Thymus (tissue), 11 donors: ENCODE results near the gene HTR1B. TPM values are rescaled to one million over a fixed set of nuclear protein-coding genes. Genes with fewer than 3 reads are reported as not detected.

ENCODE experiments used
- DNase-seq, 9 donors: peaks; one replicate each; pipeline ENCODE4 v3.0.0-alpha.2; 2013; ENCODE audit warnings: low spot score in 9 of 9, low read depth in 6 of 9, missing footprints in 1 of 9
- H3K27ac ChIP-seq, 2 donors: one replicate each; pipeline ENCODE4 v1.5.1; 2013; ENCODE audit warnings: control low read depth in 1 of 2, low read depth in 1 of 2, low read length in 1 of 2, mild to moderate bottlenecking in 1 of 2, moderate library complexity in 1 of 2
- H3K27me3 ChIP-seq, 2 donors: one replicate each; pipeline ENCODE4 v1.5.1; 2013; ENCODE audit warnings: low read length in 1 of 2; ENCODE audit not compliant: control insufficient read depth in 2 of 2, insufficient read depth in 1 of 2
- H3K36me3 ChIP-seq, 2 donors: one replicate each; pipeline ENCODE4 v1.5.1; 2013; ENCODE audit warnings: low read length in 1 of 2, mild to moderate bottlenecking in 1 of 2, moderate library complexity in 1 of 2; ENCODE audit not compliant: control insufficient read depth in 2 of 2, insufficient read depth in 2 of 2
- H3K4me1 ChIP-seq, 2 donors: one replicate each; pipeline ENCODE4 v1.5.1; 2013; ENCODE audit warnings: low read length in 2 of 2; ENCODE audit not compliant: control insufficient read depth in 2 of 2, insufficient read depth in 2 of 2
- H3K4me3 ChIP-seq, 2 donors: one replicate each; pipeline ENCODE4 v1.5.1; 2013; ENCODE audit warnings: low read length in 2 of 2, control low read depth in 1 of 2, mild to moderate bottlenecking in 1 of 2
- H3K9me3 ChIP-seq, 2 donors: one replicate each; pipeline ENCODE4 v1.5.1; 2013; ENCODE audit warnings: low read length in 1 of 2, mild to moderate bottlenecking in 1 of 2; ENCODE audit not compliant: control insufficient read depth in 2 of 2, insufficient read depth in 1 of 2
- WGBS: extraction: QIAGEN DNeasy Blood & Tissue Kit; methylation state at CpG from one replicate; pipeline ENCODE4 v1.1.7; 2013; 5-methylcytosine and 5-hydroxymethylcytosine counted together
- polyA plus RNA-seq: library from polyadenylated mRNA; stranded (reverse); fragments of 200-250 nt; gene quantifications from one replicate; pipeline ENCODE4 v1.2.3, GENCODE V29; 2013
- total RNA-seq: library from RNA; stranded (reverse); fragments of 120-200 nt; gene quantifications from one replicate; pipeline ENCODE4 v1.2.4, GENCODE V29; 2013
- donor health status: healthy.

The HTR1B gene
- total and polyA plus RNA-seq, 2 donors = 0.09 TPM; not detected in 1

DNA sequence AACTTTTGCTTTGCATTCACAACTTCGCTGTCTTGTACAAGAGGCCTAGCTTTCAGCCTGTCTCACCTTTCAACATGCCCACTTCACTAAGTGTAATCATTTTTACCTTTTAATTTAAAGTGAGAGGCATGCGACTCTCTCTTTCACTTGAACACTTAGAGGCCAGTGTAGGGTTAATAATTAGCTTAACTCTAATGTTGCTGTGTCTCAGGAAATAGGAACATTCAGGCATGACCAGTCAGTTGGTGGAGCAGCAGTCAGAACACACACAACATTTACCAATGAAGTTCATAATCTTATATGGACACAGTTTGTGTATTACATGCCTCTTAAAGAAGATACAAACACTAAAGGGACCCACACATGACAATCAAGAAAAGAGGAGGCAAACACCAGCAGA lies 47.6 kb downstream of the HTR1B start:
- no peaks in the 10 kb centered on the region for H3K36me3 ChIP-seq
- 85% methylated on average over 2 of the region's 2 CpGs for WGBS
- H3K4me1 ChIP-seq = no peaks in the 10 kb centered on the region
- no peaks in the 10 kb centered on the region for H3K27me3 ChIP-seq
- H3K4me3 ChIP-seq = no peak overlapping the region
- no peak overlapping the region for H3K27ac ChIP-seq
- DNase-seq = no peak
- no peaks in the 10 kb centered on the region for H3K9me3 ChIP-seq

Other genes with a start within 250 kb of the HTR1B start
- gene MEI4, start 189.5 kb upstream of the HTR1B start, total RNA-seq = 0.05 TPM
- 0.05 TPM for gene MEI4, start 189.5 kb upstream of the HTR1B start, polyA plus RNA-seq